Islet of Langerhans (tissue), 1 donor: ENCODE data around the gene XPR1.

Experiments
- FAIRE-seq: peaks from one replicate; lab custom pipeline; 2011; peaks lifted over from hg19 to GRCh38; lab: Jason Lieb, UNC

Gene XPR1

GRCh38 chr1:180615493-180616290 is 16.1 kb upstream of the XPR1 start:
- FAIRE-seq: no peak

- no peak for FAIRE-seq
These were observed 15.4 kb upstream of the XPR1 start for GRCh38 chr1:180616439-180616838.

GRCh38 chr1:180617774-180618395 is 13.9 kb upstream of the XPR1 start:
- no peak for FAIRE-seq

GRCh38 chr1:180620581-180620980 is 11.2 kb upstream of the XPR1 start:
- FAIRE-seq: no peak

GRCh38 chr1:180622658-180623508 is 8.9 kb upstream of the XPR1 start:
- FAIRE-seq: no peak

- no peak for FAIRE-seq
These were observed 8.1 kb upstream of the XPR1 start for GRCh38 chr1:180623579-180624347.

GRCh38 chr1:180626711-180627110 is 5.1 kb upstream of the XPR1 start:
- no peak for FAIRE-seq

- no peak for FAIRE-seq
These were observed 4.4 kb upstream of the XPR1 start for GRCh38 chr1:180627411-180627810.

GRCh38 chr1:180628646-180629045 is 3.2 kb upstream of the XPR1 start:
- FAIRE-seq: no peak

GRCh38 chr1:180630408-180631193 is 1.2 kb upstream of the XPR1 start:
- FAIRE-seq: no peak

GRCh38 chr1:180631194-180631765 is 542 bp upstream of the XPR1 start:
- FAIRE-seq: peak; percentile 79

GRCh38 chr1:180632326-180633056 is 669 bp downstream of the XPR1 start:
- no peak for FAIRE-seq

GRCh38 chr1:180633057-180634056 is 1.5 kb downstream of the XPR1 start:
- no peak for FAIRE-seq

- FAIRE-seq: peak; percentile 5
These were observed 4.3 kb downstream of the XPR1 start for GRCh38 chr1:180636138-180636537.

GRCh38 chr1:180639871-180640270 is 8.0 kb downstream of the XPR1 start:
- no peak for FAIRE-seq

- no peak for FAIRE-seq
These were observed 8.7 kb downstream of the XPR1 start for GRCh38 chr1:180640531-180640949.

GRCh38 chr1:180641662-180642061 is 9.8 kb downstream of the XPR1 start:
- no peak for FAIRE-seq

GRCh38 chr1:180642781-180643180 is 11.0 kb downstream of the XPR1 start:
- no peak for FAIRE-seq

GRCh38 chr1:180643693-180644092 is 11.9 kb downstream of the XPR1 start:
- FAIRE-seq: peak; percentile 86
